ELF-1 (cell line): ENCODE results near the gene EOGT.
A peak's percentile ranks its signal among the peaks of the same experiment; 100 is the strongest.

Experiments
- DNase-seq: peaks from one replicate; pipeline ENCODE4 v3.0.0-alpha.2; 2016; ENCODE audit warnings: low read depth, low spot score

The EOGT gene

GRCh38 chr3:68963376-68963775 lies 50.1 kb downstream of the EOGT start:
- no peak for DNase-seq

- no peak for DNase-seq
These were observed 54.6 kb downstream of the EOGT start for GRCh38 chr3:68958932-68959331.

- DNase-seq, result no peak
These were observed 55.6 kb downstream of the EOGT start for GRCh38 chr3:68957895-68958294.

DNA sequence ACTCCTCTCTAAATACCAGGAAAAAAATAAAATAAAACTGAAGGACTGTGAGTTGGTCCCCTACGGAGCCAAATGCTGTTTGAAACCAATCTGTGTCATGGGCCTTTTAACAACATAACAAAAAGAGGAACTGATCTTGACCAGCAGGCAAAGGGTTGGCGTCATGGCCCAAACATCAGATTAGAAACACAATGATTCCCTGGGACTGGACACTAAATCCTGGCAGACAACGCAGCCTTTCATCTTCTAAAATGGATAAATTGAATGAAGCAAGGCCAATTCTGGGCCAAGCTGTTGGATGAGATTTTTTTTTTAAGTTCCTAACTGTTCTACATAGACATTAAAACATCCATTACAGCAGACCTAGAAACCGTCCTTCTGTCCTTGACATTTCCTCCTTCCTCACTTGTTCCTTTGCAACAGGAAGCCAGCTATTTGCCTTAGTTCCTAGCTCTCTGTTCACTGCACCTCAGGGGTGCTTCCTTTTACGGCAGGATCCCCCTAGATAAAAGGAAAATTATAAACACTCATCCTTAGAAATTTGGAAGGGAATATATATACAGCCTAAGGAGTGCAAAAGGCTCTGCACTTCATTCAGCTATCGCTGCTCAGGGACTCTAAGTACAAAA lies 59.6 kb downstream of the EOGT start:
- DNase-seq, result no peak

DNA sequence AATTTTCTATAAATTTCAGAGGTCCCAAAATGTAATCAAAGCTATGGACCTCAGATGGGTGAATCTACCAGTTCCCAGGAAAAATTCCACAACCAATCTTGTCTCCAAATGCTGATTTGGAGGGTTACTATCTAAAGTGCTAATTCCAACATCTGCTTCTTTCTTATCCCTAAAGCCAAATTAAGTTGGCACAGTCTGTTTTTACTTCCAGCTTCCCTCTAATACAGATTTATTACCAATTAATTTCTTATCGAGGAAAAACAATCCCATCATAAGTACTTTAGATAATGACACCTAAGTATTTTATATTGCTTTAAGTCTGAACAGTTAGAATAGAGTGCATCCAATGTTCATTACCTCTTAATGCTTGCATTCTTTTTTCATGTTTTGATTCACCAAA lies 68.3 kb downstream of the EOGT start:
- DNase-seq, result no peak

GRCh38 chr3:68943753-68944500 lies 69.6 kb downstream of the EOGT start:
- DNase-seq, result peak; percentile 52

DNA sequence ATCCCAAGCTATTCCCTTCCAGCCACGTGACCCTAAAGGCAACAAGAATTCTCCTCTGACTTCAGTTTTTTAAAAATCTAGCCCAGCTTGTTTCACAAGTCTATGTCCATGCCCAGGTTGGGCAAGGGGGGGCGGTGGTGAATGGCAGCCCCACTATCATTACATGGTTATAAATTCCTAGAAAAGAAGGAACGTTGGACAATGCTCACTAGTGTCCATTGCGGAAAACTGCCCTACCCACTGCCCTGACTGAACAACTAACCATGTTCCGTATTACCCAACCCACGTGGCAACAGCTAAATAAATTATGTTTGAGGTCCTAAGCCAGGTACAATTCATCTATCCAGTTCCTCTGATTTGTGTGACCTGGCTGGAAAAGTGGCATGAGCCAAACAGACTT lies 72.4 kb downstream of the EOGT start:
- DNase-seq, result no peak

GRCh38 chr3:68936856-68937255 lies 76.6 kb downstream of the EOGT start:
- DNase-seq, result no peak

DNA sequence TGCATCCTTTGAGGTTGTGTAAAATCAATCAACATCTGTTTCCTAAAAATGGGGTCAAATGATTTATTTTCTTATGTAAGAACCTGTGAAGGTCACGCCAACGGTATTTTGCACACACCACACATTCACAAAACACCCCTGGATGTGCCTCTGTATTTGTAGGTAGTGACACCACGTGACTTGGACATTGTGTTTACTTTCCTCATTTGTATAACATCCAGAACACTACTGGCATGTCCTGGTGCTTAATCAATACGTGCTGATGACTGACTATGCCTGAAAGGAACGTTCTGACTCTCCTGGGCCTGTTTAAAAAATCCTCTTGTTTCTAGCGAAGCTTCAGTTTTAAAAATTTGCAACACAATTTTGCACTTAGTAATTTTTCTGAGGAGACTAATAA lies 77.7 kb downstream of the EOGT start:
- DNase-seq, result no peak

- peak; percentile 19 for DNase-seq
These were observed 81.9 kb downstream of the EOGT start for GRCh38 chr3:68931406-68932149.
